CD4-positive, alpha-beta memory T cell (primary cell): ENCODE results near the gene RASGRP3. TPM values are rescaled to one million over a fixed set of nuclear protein-coding genes. Genes with fewer than 3 reads are reported as not detected.

ENCODE experiments used
- CTCF ChIA-PET: fragments of 350-600 bp; sonication (Branson Sonifier 250); formaldehyde crosslinking; loops from one replicate; lab custom pipeline; 2021; ENCODE audit warnings: inconsistent platforms; ENCODE audit not compliant: partially characterized antibody; lab: Charles Lee
- POLR2A ChIA-PET: fragments of 350-600 bp; sonication (Branson Sonifier 250); formaldehyde crosslinking; loops from one replicate; lab custom pipeline; 2021; ENCODE audit not compliant: partially characterized antibody; lab: Charles Lee
- DNase-seq, 5 donors: peaks; one replicate each; pipeline versions ENCODE4 v3.0.0 to v3.0.0-alpha.2; 2020 to 2022; ENCODE audit warnings: mixed read lengths in 1 of 5
- H3K27ac ChIP-seq: one replicate; pipeline ENCODE4 v1.7.0; 2013; ENCODE audit warnings: low read depth, low read length
- H3K27me3 ChIP-seq: 2 replicates; pipeline ENCODE4 v1.7.0; 2013; ENCODE audit warnings: mild to moderate bottlenecking, low read length, moderate library complexity; ENCODE audit not compliant: insufficient read depth
- H3K36me3 ChIP-seq: 2 replicates; pipeline ENCODE4 v1.7.0; 2013; ENCODE audit warnings: mild to moderate bottlenecking, low read length, moderate library complexity; ENCODE audit not compliant: insufficient read depth
- H3K4me1 ChIP-seq: 2 replicates; pipeline ENCODE4 v1.7.0; 2013; ENCODE audit warnings: mild to moderate bottlenecking, low read length, moderate library complexity; ENCODE audit not compliant: insufficient read depth
- H3K4me3 ChIP-seq, 2 donors: one replicate each; pipeline ENCODE4 v1.7.0; 2013; ENCODE audit warnings: low read length in 2 of 2, mild to moderate bottlenecking in 1 of 2
- H3K9me3 ChIP-seq, 2 donors: one replicate each; pipeline ENCODE4 v1.7.0; 2013; ENCODE audit warnings: low read length in 2 of 2, control low read depth in 1 of 2; ENCODE audit not compliant: control insufficient read depth in 1 of 2
- H3K27ac Mint-ChIP-seq, 7 donors: one replicate each; pipeline ENCODE4 v1.8.0; 2020 to 2021; ENCODE audit warnings: mixed read lengths in 7 of 7, mild to moderate bottlenecking in 6 of 7, inconsistent platforms in 3 of 7, moderate library complexity in 3 of 7
- H3K27me3 Mint-ChIP-seq, 2 donors: one replicate each; pipeline ENCODE4 v1.8.0; 2020 to 2021; ENCODE audit warnings: mixed read lengths in 2 of 2
- H3K36me3 Mint-ChIP-seq, 2 donors: one replicate each; pipeline ENCODE4 v1.8.0; 2020 to 2021; ENCODE audit warnings: mixed read lengths in 2 of 2, inconsistent platforms in 1 of 2, mild to moderate bottlenecking in 1 of 2
- H3K4me1 Mint-ChIP-seq, 4 donors: one replicate each; pipeline ENCODE4 v1.8.0; 2020 to 2021; ENCODE audit warnings: mixed read lengths in 4 of 4, mild to moderate bottlenecking in 1 of 4
- H3K4me3 Mint-ChIP-seq, 8 donors: one replicate each; pipeline ENCODE4 v1.8.0; 2020 to 2021; ENCODE audit warnings: mixed read lengths in 8 of 8, mild to moderate bottlenecking in 7 of 8, moderate library complexity in 6 of 8, inconsistent platforms in 3 of 8
- H3K9me3 Mint-ChIP-seq, 8 donors: one replicate each; pipeline ENCODE4 v1.8.0; 2020 to 2021; ENCODE audit warnings: mixed read lengths in 8 of 8, mild to moderate bottlenecking in 5 of 8, inconsistent platforms in 3 of 8, moderate library complexity in 1 of 8
- intact Hi-C: fragments of 100-400 bp; cut with micrococcal nuclease; formaldehyde crosslinking; loops from one replicate; pipeline ENCODE4 v1.15.1; 2023
- polyA plus RNA-seq, 2 donors: library from polyadenylated mRNA; unstranded; fragments of 300-500 nt; fragmentation: Illumina TruSeq; gene quantifications; one replicate each; pipeline ENCODE4 v1.2.3, GENCODE V29; 2021
- total RNA-seq, 2 experiments: library from RNA; stranded (reverse); gene quantifications; one replicate each; pipeline ENCODE4 v1.2.3, GENCODE V29; 2021

Gene RASGRP3
- total and polyA plus RNA-seq, 4 experiments from 2014 or later: 2.2 to 3.9 (median 3.2) TPM

GRCh38 chr2:33491441-33492084 lies 15.1 kb downstream of the RASGRP3 start:
- H3K27me3 ChIP-seq: no peaks in the 10 kb centered on the region
- H3K27ac ChIP-seq: no peak overlapping the region
- Mint-ChIP-seq H3K4me1 (peaks cover 20 to 62% (median 28%) of the 10 kb centered on the region in 4 donors), H3K27me3 (no peaks in the 10 kb centered on the region), H3K27ac (peak overlapping the region in 2 of 7 donors; percentile 76 to 83), H3K4me3 (no peak overlapping the region), H3K36me3 (peaks cover 2 to 4% of the 10 kb centered on the region in 2 donors), H3K9me3 (peaks cover 0 to 9% (median 2%) of the 10 kb centered on the region in 8 donors)
- ChIA-PET CTCF (interaction anchor here (1.2 kb wide), 1 partner anchor 8 kb away, joined by 3 read pairs; no protein-coding TSS in a partner anchor), POLR2A (interaction anchor here (1.8 kb wide), 1 partner anchor 15 kb away, joined by 6 read pairs; the partner anchor contains the start of gene RASGRP3)
- H3K9me3 ChIP-seq: no peaks in the 10 kb centered on the region
- H3K4me3 ChIP-seq: no peak overlapping the region
- H3K4me1 ChIP-seq: peaks cover 7% of the 10 kb centered on the region
- no peak for DNase-seq
- intact Hi-C loops: no loop called here
- H3K36me3 ChIP-seq: no peaks in the 10 kb centered on the region

GRCh38 chr2:33492399-33493134 lies 16.1 kb downstream of the RASGRP3 start:
- Mint-ChIP-seq H3K9me3 (no peaks in the 10 kb centered on the region), H3K4me1 (peaks cover 26 to 71% (median 33%) of the 10 kb centered on the region in 4 donors), H3K27ac (peak overlapping the region in 2 of 7 donors; percentile 11 to 39), H3K27me3 (no peaks in the 10 kb centered on the region), H3K4me3 (no peak overlapping the region), H3K36me3 (peaks cover 2 to 3% of the 10 kb centered on the region in 2 donors)
- intact Hi-C loops: no loop called here
- H3K27me3 ChIP-seq: no peaks in the 10 kb centered on the region
- H3K4me1 ChIP-seq: peaks cover 17% of the 10 kb centered on the region
- no peaks in the 10 kb centered on the region for H3K36me3 ChIP-seq
- no peaks in the 10 kb centered on the region for H3K9me3 ChIP-seq
- POLR2A ChIA-PET: interaction anchor here (2.7 kb wide), 1 partner anchor 16 kb away, joined by 16 read pairs; the partner anchor contains the start of gene RASGRP3
- H3K4me3 ChIP-seq: no peak overlapping the region
- H3K27ac ChIP-seq: no peak overlapping the region
- CTCF ChIA-PET: interaction anchor here (0.9 to 2.0 kb wide), 5 partner anchors 11 to 37 kb away, joined by 3 to 9 read pairs (median 4); partner anchors contain the start of gene RASGRP3
- DNase-seq: no peak

GRCh38 chr2:33494155-33494779 lies 17.8 kb downstream of the RASGRP3 start:
- intact Hi-C loops: no loop called here
- ChIA-PET CTCF (interaction anchor here (0.7 to 2.0 kb wide), 7 partner anchors 9 to 89 kb away, joined by 3 to 9 read pairs (median 4); partner anchors contain the start of gene RASGRP3), POLR2A (interaction anchor here (2.7 kb wide), 1 partner anchor 18 kb away, joined by 16 read pairs; the partner anchor contains the start of gene RASGRP3)
- DNase-seq: no peak
- no peaks in the 10 kb centered on the region for H3K36me3 ChIP-seq
- no peaks in the 10 kb centered on the region for H3K9me3 ChIP-seq
- Mint-ChIP-seq H3K27me3 (no peaks in the 10 kb centered on the region), H3K4me1 (peaks cover 33 to 70% (median 37%) of the 10 kb centered on the region in 4 donors), H3K4me3 (peak overlapping the region in 5 of 8 donors; percentile 9 to 65 (median 36)), H3K36me3 (peaks cover 0 to 3% of the 10 kb centered on the region in 2 donors), H3K9me3 (no peaks in the 10 kb centered on the region), H3K27ac (no peak overlapping the region)
- peaks cover 29% of the 10 kb centered on the region for H3K4me1 ChIP-seq
- H3K27ac ChIP-seq: no peak overlapping the region
- no peak overlapping the region for H3K4me3 ChIP-seq
- H3K27me3 ChIP-seq: no peaks in the 10 kb centered on the region

GRCh38 chr2:33494877-33495641 lies 18.6 kb downstream of the RASGRP3 start:
- H3K27me3 ChIP-seq: no peaks in the 10 kb centered on the region
- H3K9me3 ChIP-seq: no peaks in the 10 kb centered on the region
- H3K27ac Mint-ChIP-seq: no peak overlapping the region
- no peak for DNase-seq
- peaks cover 29% of the 10 kb centered on the region for H3K4me1 ChIP-seq
- H3K4me1 Mint-ChIP-seq: peaks cover 31 to 68% (median 35%) of the 10 kb centered on the region in 4 donors
- no peak overlapping the region for H3K27ac ChIP-seq
- peaks cover 0 to 2% (median 0%) of the 10 kb centered on the region in 8 donors for H3K9me3 Mint-ChIP-seq
- H3K36me3 Mint-ChIP-seq: peaks cover 0 to 2% of the 10 kb centered on the region in 2 donors
- CTCF ChIA-PET: interaction anchor here (0.7 to 1.1 kb wide), 4 partner anchors 9 to 88 kb away, joined by 3 to 5 read pairs (median 3); no protein-coding TSS in a partner anchor
- H3K4me3 Mint-ChIP-seq: no peak overlapping the region
- H3K27me3 Mint-ChIP-seq: no peaks in the 10 kb centered on the region
- intact Hi-C loops: no loop called here
- POLR2A ChIA-PET: interaction anchor here (2.7 kb wide), 1 partner anchor 18 kb away, joined by 16 read pairs; the partner anchor contains the start of gene RASGRP3
- H3K4me3 ChIP-seq: no peak overlapping the region
- no peaks in the 10 kb centered on the region for H3K36me3 ChIP-seq

GRCh38 chr2:33495683-33496082 lies 19.2 kb downstream of the RASGRP3 start:
- POLR2A ChIA-PET: no interaction called here
- H3K9me3 Mint-ChIP-seq: peaks cover 0 to 2% (median 0%) of the 10 kb centered on the region in 8 donors
- H3K4me1 Mint-ChIP-seq: peaks cover 29 to 61% (median 34%) of the 10 kb centered on the region in 4 donors
- no peak overlapping the region for H3K4me3 ChIP-seq
- peaks cover 29% of the 10 kb centered on the region for H3K4me1 ChIP-seq
- no peak overlapping the region for H3K27ac ChIP-seq
- CTCF ChIA-PET: interaction anchor here (1.0 kb wide), 1 partner anchor 16 kb away, joined by 3 read pairs; no protein-coding TSS in a partner anchor
- H3K27me3 Mint-ChIP-seq: no peaks in the 10 kb centered on the region
- H3K36me3 Mint-ChIP-seq: peaks cover 0 to 3% of the 10 kb centered on the region in 2 donors
- H3K9me3 ChIP-seq: no peaks in the 10 kb centered on the region
- DNase-seq: no peak
- no peaks in the 10 kb centered on the region for H3K27me3 ChIP-seq
- intact Hi-C loops: no loop called here
- H3K4me3 Mint-ChIP-seq: no peak overlapping the region
- H3K36me3 ChIP-seq: no peaks in the 10 kb centered on the region
- no peak overlapping the region for H3K27ac Mint-ChIP-seq

GRCh38 chr2:33496150-33496549 lies 19.7 kb downstream of the RASGRP3 start:
- Mint-ChIP-seq H3K27ac (peak overlapping the region in 2 of 7 donors; percentile 49 to 71), H3K4me1 (peaks cover 29 to 61% (median 34%) of the 10 kb centered on the region in 4 donors), H3K36me3 (peaks cover 0 to 3% of the 10 kb centered on the region in 2 donors), H3K4me3 (peak overlapping the region in 3 of 8 donors; percentile 23 to 27 (median 26)), H3K27me3 (no peaks in the 10 kb centered on the region), H3K9me3 (peaks cover 0 to 2% (median 0%) of the 10 kb centered on the region in 8 donors)
- H3K4me1 ChIP-seq: peaks cover 29% of the 10 kb centered on the region
- DNase-seq: no peak
- intact Hi-C loops: no loop called here
- H3K4me3 ChIP-seq: no peak overlapping the region
- ChIA-PET POLR2A (no interaction called here), CTCF (interaction anchor here (1.0 kb wide), 1 partner anchor 17 kb away, joined by 3 read pairs; no protein-coding TSS in a partner anchor)
- no peaks in the 10 kb centered on the region for H3K27me3 ChIP-seq
- no peaks in the 10 kb centered on the region for H3K36me3 ChIP-seq
- H3K9me3 ChIP-seq: no peaks in the 10 kb centered on the region
- H3K27ac ChIP-seq: no peak overlapping the region
